Gastroesophageal sphincter (tissue), 3 donors: ENCODE measurements around the gene CD53.

Source experiments
- CTCF ChIP-seq, 4 experiments: fragments of 200-600 bp in 2 of 4; fragments of 450-650 bp in 2 of 4; sonication (generic) in 1 of 4; IDR thresholded peaks; one replicate each; pipeline ENCODE4 v1.5.1; 2017 to 2019; ENCODE audit warnings: antibody characterized with exemption in 4 of 4, mild to moderate bottlenecking in 2 of 4, moderate library complexity in 2 of 4
- POLR2A ChIP-seq, 2 donors: fragments of 450-650 bp; IDR thresholded peaks; one replicate each; pipeline ENCODE4 v1.6.1; 2017; ENCODE audit warnings: antibody characterized with exemption in 2 of 2, mild to moderate bottlenecking in 2 of 2, moderate library complexity in 1 of 2
- POLR2AphosphoS5 ChIP-seq: sonication (generic); formaldehyde crosslinking; IDR thresholded peaks from one replicate; pipeline ENCODE4 v1.6.1; 2017; ENCODE audit warnings: antibody characterized with exemption

- TF ChIP-seq POLR2A (IDR thresholded peaks at IDR 0.05) (no peak), CTCF (IDR thresholded peaks at IDR 0.05) (no peak), POLR2AphosphoS5 (no peak)
Observed at GRCh38 chr1:110850145-110850544, 22.8 kb upstream of the CD53 start.
